Measurements from ENCODE around the gene ZNF740.
"Not testable (repeated sequence)": the region's sequence is repeated elsewhere in the genome, so short reads cannot be mapped to it uniquely, and the experiment has no call there.

The ZNF740 gene

DNA sequence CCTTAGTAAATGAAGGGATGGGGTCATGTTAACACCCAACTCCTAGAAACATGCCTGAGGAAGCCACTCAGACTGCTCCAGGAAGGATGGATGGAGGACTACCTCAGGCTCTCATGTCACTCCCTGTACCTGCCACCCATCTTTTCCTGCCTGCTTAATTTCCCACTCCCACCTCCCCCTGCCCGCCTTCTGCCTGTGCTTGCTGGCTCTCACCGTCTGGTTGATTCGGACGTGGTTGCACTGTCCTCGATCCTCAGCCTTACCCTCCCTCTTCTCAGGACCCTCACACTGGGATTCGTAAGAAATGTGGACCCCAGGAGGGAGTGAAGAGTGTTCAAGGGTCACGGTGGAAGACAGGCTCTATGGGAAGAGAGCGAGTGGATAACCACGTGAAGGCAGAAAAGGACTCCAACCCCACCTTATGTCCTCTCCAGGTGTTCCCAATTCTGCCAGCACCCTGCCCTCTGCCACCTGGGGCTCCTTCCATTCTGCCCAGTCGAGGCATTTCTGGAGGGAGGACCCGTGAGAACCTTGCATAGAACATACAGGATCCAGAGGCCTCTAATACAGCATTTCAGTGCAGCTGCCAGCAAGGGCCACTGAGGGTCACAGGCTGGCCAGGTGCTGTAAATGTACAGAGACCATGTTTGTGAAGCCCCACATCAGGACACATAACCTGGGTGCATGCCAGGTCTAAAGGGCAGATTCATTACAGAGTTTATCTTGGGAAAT lies 13.6 kb downstream of the ZNF740 start:
- in situ Hi-C loops (cut with MboI; ENCODE audit: low sequenced_read_pairs) = no loop called here

- in situ Hi-C loops (cut with MboI; ENCODE audit: low sequenced_read_pairs) = no loop called here
These were observed 14.5 kb downstream of the ZNF740 start for GRCh38 chr12:53194973-53195372.

GRCh38 chr12:53195516-53196420 lies 15.2 kb downstream of the ZNF740 start:
- in situ Hi-C loops (cut with MboI; ENCODE audit: low sequenced_read_pairs) = no loop called here

DNA sequence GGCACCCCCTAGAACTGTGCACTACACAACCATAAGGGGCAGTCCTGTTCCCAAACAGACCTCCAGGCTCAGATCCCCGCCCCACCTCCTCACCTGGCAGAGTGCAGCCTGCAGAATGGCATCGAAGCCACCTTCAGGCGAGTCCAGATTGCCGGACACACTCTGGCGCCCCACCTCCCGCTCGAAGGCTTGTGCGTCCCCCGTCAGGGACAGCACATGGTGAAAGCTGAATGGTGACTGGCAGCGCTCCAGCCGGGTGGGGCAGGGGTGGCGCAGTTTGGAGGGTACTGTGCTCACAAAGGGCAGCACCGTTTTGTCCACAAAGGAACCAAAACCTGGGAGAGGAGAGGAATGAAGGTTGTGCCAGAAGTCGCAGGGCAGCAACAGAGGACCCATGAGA lies 16.0 kb downstream of the ZNF740 start:
- in situ Hi-C loops (cut with MboI; ENCODE audit: low sequenced_read_pairs) = no loop called here

- in situ Hi-C loops (cut with MboI; ENCODE audit: low sequenced_read_pairs) = no loop called here
These were observed 16.6 kb downstream of the ZNF740 start for GRCh38 chr12:53197011-53197640.

DNA sequence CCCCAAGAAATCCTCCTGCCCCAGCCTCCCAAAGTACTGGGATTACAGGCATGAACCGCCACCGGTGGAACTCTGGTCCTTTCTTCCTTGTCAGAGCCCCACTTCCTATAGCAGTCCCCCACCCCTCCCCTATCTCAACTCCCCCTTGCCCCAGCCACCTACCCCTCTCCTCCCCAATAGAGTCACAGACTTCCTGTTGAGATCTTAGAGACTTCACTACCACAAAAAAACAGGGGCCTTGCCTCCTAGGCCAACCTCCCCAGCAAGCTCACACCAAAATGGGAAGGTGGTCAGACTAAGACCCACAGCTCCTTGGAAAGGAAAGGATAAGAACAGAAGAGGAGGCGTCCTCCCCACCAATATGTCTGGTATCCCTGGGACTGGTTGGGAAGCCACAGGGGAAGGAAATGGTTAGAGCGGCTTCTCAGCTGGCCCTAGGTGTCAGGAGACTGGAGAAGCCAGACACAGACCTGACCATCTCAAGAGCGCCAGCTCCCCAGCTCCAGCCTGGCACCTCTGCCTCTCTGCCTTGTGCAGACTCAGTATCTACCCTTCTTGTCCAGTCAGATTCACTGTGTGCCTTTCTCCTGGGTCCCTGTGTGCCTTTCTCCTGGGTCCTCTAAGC lies 18.1 kb downstream of the ZNF740 start:
- in situ Hi-C loops (cut with MboI; ENCODE audit: low sequenced_read_pairs) = no loop called here

DNA sequence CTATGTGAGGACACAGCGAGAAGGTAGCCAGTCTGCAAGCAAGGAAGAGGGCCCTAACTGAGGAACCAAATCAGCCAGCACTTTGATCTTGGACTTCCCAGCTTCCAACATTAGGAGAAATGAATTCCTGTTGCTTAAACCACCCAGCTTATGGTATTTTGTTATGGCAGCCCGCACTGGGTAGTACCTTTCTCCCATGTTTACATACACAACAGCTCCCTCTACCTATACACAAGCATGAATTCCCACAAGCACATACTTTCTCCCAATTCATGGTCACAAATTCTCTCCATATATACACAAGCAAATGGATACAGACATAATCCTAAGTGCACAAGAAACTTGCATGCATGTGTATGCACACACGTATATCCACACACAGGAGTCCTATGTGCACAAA lies 19.2 kb downstream of the ZNF740 start:
- in situ Hi-C loops (cut with MboI; ENCODE audit: low sequenced_read_pairs) = no loop called here

DNA sequence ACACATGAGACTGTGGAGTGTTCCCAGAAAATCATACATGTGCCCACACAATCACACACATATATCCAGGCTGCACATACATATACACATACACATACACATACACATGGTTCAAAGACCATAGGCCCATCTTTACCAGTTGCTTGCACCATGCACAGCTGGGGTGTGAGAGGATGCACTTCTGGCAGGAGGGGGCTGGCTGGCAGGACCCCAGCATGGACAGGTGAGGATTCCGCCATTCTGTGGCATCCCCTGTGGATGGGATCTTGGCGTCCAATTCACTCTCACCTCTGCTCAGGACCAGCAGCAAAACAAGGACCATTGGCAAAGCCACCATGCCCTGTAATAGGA lies 19.6 kb downstream of the ZNF740 start:
- in situ Hi-C loops (cut with MboI; ENCODE audit: low sequenced_read_pairs) = no loop called here

DNA sequence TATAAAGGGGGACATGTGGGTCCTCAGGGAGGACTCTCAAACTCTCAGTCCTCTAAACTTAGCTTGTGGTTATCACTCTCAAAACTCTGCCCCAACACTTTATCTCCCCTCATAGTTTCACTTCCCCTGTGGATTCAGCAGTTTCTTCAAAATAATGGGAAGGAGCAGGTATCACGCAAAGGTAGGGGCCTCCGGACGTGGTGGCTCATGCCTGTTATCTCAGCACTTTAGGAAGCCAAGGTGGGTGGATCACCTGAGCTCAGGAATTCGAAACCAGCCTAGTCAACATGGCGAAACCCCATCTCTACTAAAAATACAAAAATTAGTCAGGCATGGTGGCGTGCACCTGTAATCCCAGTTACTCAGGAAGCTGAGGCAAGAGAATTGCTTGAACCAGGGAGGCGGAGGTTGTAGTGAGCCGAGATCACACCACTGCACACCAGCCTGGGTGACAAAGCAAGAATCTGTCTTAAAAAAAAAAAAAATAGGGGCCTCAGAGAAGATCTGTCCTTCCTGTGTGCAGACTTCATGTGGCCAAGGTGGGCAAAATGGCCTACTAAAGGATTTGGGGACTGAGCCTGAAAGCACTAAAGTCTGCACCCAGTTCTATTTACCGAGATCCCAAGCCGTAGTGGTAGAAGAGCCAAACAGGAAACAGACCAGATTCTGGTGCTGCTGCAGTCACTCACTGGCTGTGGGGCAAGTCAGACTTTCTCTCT lies 20.1 kb downstream of the ZNF740 start:
- in situ Hi-C loops (cut with MboI; ENCODE audit: low sequenced_read_pairs) = no loop called here

DNA sequence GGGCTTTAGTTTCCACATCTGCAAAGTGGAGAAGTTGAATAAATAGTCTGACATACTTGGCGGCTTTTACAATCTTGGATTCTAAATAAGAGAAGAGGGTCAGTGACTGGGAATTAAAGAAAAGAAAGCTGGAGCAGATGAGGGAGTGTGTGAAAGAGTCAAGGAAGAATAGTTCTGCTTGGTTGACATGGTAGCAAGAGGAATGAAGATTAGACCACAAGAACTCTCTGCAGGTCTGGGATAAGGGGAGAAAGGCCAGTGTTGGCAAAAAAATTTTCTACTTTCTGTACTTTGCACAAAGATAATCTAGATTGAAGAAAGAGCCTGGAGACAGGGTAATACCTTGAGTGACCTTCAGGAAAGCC lies 20.6 kb downstream of the ZNF740 start:
- in situ Hi-C loops (cut with MboI; ENCODE audit: low sequenced_read_pairs) = no loop called here

DNA sequence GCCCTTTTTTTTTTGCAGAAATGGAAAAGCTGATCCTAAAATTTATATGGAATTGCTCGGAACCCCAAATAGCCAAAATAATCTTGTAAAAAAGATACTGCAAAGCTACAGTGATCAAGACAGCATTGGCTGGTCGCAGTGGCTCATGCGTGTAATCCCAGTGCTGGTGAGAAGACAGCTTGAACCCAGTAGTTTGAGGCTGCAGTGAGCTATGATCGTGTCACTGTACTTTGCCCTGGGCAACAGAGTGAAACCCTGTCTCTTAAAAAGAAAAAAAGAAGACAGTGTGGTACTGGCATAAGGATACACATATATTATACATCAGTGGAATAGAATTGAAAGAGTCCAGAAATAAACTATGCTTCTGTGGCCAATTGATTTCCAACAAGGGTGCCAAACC lies 21.1 kb downstream of the ZNF740 start:
- in situ Hi-C loops (cut with MboI; ENCODE audit: low sequenced_read_pairs) = no loop called here

GRCh38 chr12:53202316-53202715 lies 21.8 kb downstream of the ZNF740 start:
- in situ Hi-C loops (cut with MboI; ENCODE audit: low sequenced_read_pairs) = not testable (repeated sequence)

- in situ Hi-C loops (cut with MboI; ENCODE audit: low sequenced_read_pairs) = no loop called here
These were observed 23.8 kb downstream of the ZNF740 start for GRCh38 chr12:53204351-53204750.

GRCh38 chr12:53205747-53206419 lies 25.4 kb downstream of the ZNF740 start:
- in situ Hi-C loops (cut with MboI; ENCODE audit: low sequenced_read_pairs) = no loop called here

- in situ Hi-C loops (cut with MboI; ENCODE audit: low sequenced_read_pairs) = no loop called here
These were observed 26.5 kb downstream of the ZNF740 start, which contains the start of gene ITGB7 for GRCh38 chr12:53207042-53207441. Gene ITGB7, minus strand, starts transcription at chr12:53207251. Its CDS starts 6,808 bp downstream, at chr12:53200443.

GRCh38 chr12:53208435-53208834 lies 27.9 kb downstream of the ZNF740 start:
- in situ Hi-C loops (cut with MboI; ENCODE audit: low sequenced_read_pairs) = no loop called here

GRCh38 chr12:53208877-53209463 lies 28.4 kb downstream of the ZNF740 start:
- in situ Hi-C loops (cut with MboI; ENCODE audit: low sequenced_read_pairs) = no loop called here

- in situ Hi-C loops (cut with MboI; ENCODE audit: low sequenced_read_pairs) = loop anchor here (5.0 kb wide), 1 partner anchor 76 kb away; no protein-coding TSS in a partner anchor
These were observed 30.3 kb downstream of the ZNF740 start for GRCh38 chr12:53210843-53211242.
